Stimulated activated CD8-positive, alpha-beta memory T cell treated with anti-CD3 and anti-CD28 coated beads, Interleukin-15, amount 100 ng/mL, for 4 hours (primary cell): ENCODE results near the gene TANGO2.

Experiments used
- DNase-seq, 2 donors: peaks; one replicate each; pipeline ENCODE4 v3.0.0-alpha.2; 2020; ENCODE audit warnings: low read depth in 2 of 2

Gene TANGO2

GRCh38 chr22:20107471-20107901 is 86.6 kb downstream of the TANGO2 start:
- DNase-seq = no peak

GRCh38 chr22:20107951-20108756 is 87.2 kb downstream of the TANGO2 start:
- no peak for DNase-seq

DNA sequence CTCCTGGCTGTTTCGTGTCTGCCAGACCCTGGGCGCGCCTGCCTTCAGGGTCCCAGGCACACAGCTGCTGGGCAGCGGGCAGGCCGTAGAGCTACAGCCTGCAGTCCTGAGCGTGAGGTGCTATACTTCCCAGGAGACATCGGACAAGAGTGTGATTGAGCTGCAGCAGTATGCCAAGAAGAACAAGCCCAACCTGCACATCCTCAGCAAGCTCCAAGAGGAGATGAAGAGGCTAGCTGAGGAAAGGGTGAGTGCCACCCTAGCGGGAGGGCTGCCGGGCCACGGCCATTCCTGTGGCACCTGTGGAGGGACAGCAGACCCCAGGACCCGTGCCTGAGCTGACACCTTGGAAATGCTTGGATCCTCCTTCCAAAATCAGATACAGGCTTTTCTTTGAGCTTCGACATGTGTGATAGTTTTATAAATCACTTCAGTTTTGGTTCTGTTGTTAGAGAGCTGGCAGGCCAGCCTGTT is 87.9 kb downstream of the TANGO2 start:
- DNase-seq = no peak

DNA sequence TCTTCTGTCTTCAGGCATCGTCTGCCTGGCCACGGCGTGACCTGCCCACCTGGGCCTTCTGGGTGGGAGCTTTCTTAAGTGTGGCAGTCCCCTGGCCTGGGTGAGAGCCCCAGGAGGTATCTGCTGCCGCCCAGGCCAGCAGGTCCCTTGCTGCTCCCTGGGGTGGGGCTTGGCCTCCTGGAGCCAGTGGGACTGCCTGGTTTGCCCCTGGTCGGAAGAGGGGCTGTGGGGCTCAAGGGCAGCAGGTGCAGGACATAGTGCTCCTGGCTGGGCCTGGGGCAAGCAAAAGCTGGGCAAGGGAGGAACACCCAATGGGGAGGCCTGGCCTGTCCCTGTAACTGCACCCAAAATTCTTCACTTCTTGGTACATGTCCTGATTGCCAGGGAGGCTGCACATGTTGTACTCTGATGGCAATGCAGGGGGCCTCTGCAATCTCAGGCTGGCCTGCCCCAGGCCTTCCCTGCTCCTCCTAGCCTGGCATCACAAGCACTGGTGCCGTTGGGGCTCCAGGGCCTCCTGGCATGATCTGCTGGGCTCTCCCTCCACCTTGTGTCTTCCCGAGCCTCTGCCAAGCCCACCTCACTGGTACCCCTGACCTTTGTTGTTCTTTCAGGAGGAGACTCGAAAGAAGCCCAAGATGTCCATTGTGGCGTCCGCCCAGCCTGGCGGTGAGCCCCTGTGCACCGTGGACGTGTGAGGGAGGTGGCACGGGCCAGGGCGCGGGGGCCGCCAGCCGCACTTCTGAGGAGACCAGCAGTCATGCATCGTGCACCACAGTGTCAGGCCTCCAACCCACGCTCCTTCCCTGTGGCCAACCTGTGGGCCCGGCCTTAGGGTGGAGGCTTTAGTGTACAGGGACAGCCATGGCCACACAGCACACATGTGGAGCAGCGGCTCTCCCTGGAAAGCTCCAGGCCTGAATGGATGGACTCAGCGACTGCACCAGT is 88.8 kb downstream of the TANGO2 start:
- no peak for DNase-seq

DNA sequence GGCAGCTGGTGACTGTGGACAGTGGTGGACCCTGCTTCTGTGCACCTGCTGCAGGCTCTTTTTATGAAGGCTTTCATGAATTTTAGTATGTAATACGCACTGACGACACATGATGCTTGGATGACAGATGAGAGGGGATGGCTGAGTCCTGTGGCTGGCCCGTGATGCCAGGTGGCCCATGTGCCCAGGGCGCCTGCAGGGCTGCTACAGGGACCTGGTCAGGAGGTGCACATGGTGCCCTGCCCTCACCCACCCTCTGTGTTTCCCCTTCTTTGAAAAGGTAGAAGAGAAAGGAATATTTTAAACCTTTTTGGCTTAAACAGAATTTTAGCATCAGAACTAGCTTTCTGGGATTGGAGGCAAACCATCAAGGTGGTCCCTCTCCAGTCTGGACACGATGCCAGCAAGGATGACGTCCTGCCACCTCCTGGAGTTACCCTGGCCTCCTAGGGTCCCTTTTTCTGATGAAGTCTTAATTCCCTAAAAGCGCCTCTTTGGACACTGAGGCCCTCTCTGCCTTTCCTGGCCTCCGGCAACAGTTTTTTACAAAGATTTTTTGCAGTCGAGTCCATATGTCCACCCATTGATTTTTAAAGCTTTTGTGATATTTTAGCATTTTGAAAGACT is 89.6 kb downstream of the TANGO2 start:
- DNase-seq = no peak

DNA sequence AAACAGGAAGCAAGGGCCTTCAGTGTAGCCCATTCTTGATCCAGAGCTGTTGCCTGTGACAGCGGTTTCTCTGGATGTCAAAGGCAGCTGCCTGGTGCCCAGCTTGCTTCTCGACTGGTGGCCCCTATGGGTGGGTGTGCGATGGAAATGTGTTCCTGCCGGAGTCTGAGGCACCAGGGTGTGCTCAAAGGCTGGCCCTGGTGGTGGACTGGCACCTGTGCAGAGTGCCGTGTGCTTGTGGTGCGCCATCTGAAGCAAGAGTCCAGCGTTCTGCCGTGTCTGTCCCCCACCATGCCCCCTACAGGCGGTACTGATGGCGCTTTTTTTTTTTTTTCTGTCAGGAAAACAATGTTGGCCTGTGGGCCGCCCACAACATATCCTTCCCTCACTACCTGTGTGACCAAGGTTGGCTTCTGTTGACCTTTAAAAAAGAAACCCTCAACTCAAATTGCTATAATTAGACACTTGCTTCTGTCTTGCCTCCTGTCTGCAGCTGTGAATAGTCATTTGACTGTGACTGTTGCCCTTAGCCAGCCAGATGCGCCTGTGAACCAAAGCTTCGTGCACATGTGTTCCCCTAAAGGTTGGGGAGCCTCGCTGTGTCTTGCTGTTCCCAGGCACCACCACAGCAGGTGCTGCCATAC is 90.3 kb downstream of the TANGO2 start:
- DNase-seq = no peak

DNA sequence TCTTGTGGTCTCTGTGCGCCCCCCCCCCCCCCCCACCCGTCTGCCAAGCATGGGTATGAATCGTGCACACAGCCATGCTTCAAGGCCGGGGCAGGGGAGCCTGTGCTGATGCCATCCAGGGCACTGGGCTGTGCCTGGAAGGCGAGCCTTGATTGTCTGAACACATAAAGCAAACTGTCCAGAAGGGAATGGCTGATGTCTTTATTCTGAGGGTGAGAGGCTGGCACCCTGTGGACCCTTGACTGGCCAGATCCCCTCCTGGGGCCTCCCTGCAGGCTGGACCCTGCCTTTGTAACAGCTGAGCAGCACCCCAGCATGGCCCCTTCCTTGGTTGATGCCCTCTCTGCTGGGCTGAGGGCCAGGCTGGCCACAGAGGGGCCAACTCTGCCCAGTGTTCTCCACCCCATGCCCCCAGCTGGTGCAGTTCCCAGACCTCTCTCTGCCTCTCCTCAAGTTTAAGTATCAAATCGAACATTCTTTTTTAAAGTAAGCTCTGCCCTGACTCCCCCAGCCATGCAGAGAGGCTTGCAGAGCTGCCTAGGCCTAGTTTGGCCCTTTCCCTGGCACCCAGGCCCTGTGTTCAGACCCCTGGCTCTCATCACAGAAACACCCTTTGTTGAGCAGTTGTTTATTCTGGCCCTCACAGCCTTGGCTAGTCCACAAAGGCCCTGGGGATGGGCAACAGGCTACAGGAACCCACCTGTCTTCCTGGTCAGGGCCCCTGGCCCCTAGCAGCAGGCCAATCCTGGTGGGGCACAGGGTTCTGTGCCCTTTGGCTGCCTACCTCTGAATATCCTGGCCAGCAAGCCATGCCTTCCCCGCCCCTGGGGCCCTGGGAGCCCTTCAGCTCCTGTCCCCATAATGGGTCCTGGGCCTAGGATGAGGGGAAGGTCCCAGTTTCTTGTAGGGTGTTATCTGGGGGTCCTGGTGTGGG is 91.0 kb downstream of the TANGO2 start:
- no peak for DNase-seq

GRCh38 chr22:20112623-20113511 is 92.0 kb downstream of the TANGO2 start:
- no peak for DNase-seq

- DNase-seq = no peak
These were observed 92.8 kb downstream of the TANGO2 start for GRCh38 chr22:20113551-20114310.

DNA sequence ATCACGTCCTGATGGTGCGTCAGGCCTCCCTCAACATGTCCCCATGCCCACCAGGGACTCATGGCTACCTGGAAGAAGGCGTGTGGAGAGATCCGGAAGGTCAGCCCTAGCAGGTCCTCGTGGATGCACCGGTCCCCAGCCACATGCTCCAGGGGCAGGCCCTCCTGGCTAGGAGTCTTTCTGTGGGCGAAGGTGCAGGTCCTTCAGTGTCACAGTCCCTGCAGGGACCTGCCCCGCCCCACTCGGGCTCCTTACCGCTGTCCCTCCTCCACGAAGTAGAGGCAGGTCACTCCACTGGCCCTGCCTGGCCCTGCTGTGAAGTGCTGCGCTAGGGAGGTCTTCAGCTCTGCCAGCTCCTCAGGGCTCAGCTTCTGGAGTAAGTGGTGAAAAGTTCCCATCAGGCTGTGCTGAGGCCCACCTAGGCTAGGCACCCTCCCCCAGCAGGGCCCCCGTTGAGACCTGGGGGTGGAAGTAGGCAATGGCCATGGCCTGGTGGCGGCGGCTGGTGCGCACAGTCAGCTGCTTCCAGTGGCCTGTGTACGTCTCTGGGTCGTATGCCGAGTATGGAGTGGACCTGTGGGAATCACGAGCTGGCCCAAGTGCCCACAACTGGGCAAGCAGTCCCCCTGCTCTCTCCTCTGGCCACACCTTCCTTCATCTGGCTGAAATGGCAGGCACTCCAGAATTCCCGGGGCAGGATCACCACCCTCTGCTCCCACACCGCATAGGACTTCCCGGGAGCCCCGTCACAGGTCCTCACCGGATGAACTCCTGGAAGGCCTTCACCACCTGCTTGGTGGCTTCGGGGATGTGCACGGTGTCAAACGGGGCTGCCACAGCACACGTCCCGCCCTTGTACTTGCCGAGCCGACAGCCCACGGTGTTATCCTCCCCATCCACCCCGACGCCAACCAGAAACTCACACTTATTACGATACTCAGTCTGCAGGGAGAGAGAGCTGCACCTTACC is 93.9 kb downstream of the TANGO2 start:
- DNase-seq = no peak

- no peak for DNase-seq
These were observed 94.9 kb downstream of the TANGO2 start, which contains the start of gene RANBP1 for GRCh38 chr22:20115691-20116375. Gene RANBP1 (plus strand): TSS chr22:20116104. CDS start chr22:20116185, 81 bp downstream.

- DNase-seq = no peak
These were observed 95.6 kb downstream of the TANGO2 start for GRCh38 chr22:20116376-20116950.
